Tibial artery (tissue), 4 donors: ENCODE results near the gene DUSP7.

ENCODE experiments used
- DNase-seq, 2 donors: peaks; one replicate each; pipeline ENCODE4 v3.0.0-alpha.2; 2019
- H3K27ac ChIP-seq, 2 donors: fragments of 200-600 bp; sonication (generic) in 1 of 2; 1 replicate in 1 of 2; 2 replicates in 1 of 2; pipeline ENCODE4 v1.5.1; 2018 to 2019; ENCODE audit warnings: mild to moderate bottlenecking in 1 of 2
- H3K27me3 ChIP-seq, 2 donors: fragments of 200-600 bp; sonication (generic) in 1 of 2; one replicate each; pipeline versions ENCODE4 v1.5.1 to v1.6.0; 2016 to 2019
- H3K36me3 ChIP-seq, 3 donors: fragments of 200-600 bp; sonication (generic) in 2 of 3; one replicate each; pipeline ENCODE4 v1.5.1; 2016 to 2019; ENCODE audit warnings: mild to moderate bottlenecking in 2 of 3
- H3K4me1 ChIP-seq, 4 donors: fragments of 200-600 bp; sonication (generic) in 2 of 4; 1 replicate in 3 of 4; 2 replicates in 1 of 4; pipeline ENCODE4 v1.5.1; 2016 to 2019
- H3K4me3 ChIP-seq, 2 donors: fragments of 200-600 bp; sonication (generic) in 1 of 2; 1 replicate in 1 of 2; 2 replicates in 1 of 2; pipeline ENCODE4 v1.5.1; 2018 to 2019; ENCODE audit warnings: mild to moderate bottlenecking in 2 of 2
- H3K9me3 ChIP-seq, 3 donors: fragments of 200-600 bp; sonication (generic) in 1 of 3; one replicate each; pipeline ENCODE4 v1.5.1; 2016 to 2019
- CTCF ChIP-seq, 2 experiments: fragments of 200-600 bp in 1 of 2; fragments of 450-650 bp in 1 of 2; IDR thresholded peaks; one replicate each; pipeline ENCODE4 v1.5.1; 2017 to 2019; ENCODE audit warnings: antibody characterized with exemption in 2 of 2, mild to moderate bottlenecking in 1 of 2, moderate library complexity in 1 of 2
- intact Hi-C: fragments of 100-400 bp; cut with DNase I; formaldehyde crosslinking; loops from one replicate; pipeline ENCODE4 v1.15.0; 2023; ENCODE audit warnings: low total_unique reads

The DUSP7 gene

GRCh38 chr3:52032702-52033408, 23.5 kb downstream of the DUSP7 start:
- TF ChIP-seq CTCF (IDR thresholded peaks at IDR 0.05): no peak
- Histone ChIP-seq H3K4me3 (no peak overlapping the region), H3K27me3 (no peaks in the 10 kb centered on the region), H3K4me1 (no peaks in the 10 kb centered on the region), H3K36me3 (no peaks in the 10 kb centered on the region), H3K27ac (no peak overlapping the region), H3K9me3 (no peaks in the 10 kb centered on the region)
- intact Hi-C loops: no loop called here
- no peak for DNase-seq

- no peaks in the 10 kb centered on the region for H3K9me3 ChIP-seq
- no peak overlapping the region for H3K4me3 ChIP-seq
- H3K4me1 ChIP-seq: no peaks in the 10 kb centered on the region
- TF ChIP-seq CTCF (IDR thresholded peaks at IDR 0.05): no peak
- no peak for DNase-seq
- no peaks in the 10 kb centered on the region for H3K36me3 ChIP-seq
- intact Hi-C loops: no loop called here
- no peaks in the 10 kb centered on the region for H3K27me3 ChIP-seq
- no peak overlapping the region for H3K27ac ChIP-seq
Observed at GRCh38 chr3:52031896-52032295, 24.5 kb downstream of the DUSP7 start.

GRCh38 chr3:52030714-52031310, 25.6 kb downstream of the DUSP7 start:
- Histone ChIP-seq H3K27me3 (no peaks in the 10 kb centered on the region), H3K4me1 (peaks cover 0 to 8% (median 3%) of the 10 kb centered on the region in 4 donors), H3K4me3 (no peak overlapping the region), H3K9me3 (no peaks in the 10 kb centered on the region), H3K27ac (no peak overlapping the region), H3K36me3 (no peaks in the 10 kb centered on the region)
- DNase-seq: no peak
- intact Hi-C loops: no loop called here
- TF ChIP-seq CTCF (IDR thresholded peaks at IDR 0.05): no peak

GRCh38 chr3:52029535-52029934, 26.8 kb downstream of the DUSP7 start:
- H3K36me3 ChIP-seq: no peaks in the 10 kb centered on the region
- H3K27me3 ChIP-seq: no peaks in the 10 kb centered on the region
- DNase-seq: no peak
- no peak overlapping the region for H3K4me3 ChIP-seq
- H3K9me3 ChIP-seq: no peaks in the 10 kb centered on the region
- H3K27ac ChIP-seq: no peak overlapping the region
- no peak for TF ChIP-seq CTCF (IDR thresholded peaks at IDR 0.05)
- H3K4me1 ChIP-seq: peaks cover 0 to 21% (median 15%) of the 10 kb centered on the region in 4 donors
- intact Hi-C loops: no loop called here

GRCh38 chr3:52029053-52029452, 27.3 kb downstream of the DUSP7 start:
- no peak overlapping the region for H3K27ac ChIP-seq

More at GRCh38 chr3:52029053-52029452, 27.3 kb downstream of the DUSP7 start:
- no peaks in the 10 kb centered on the region for H3K27me3 ChIP-seq
- H3K9me3 ChIP-seq: no peaks in the 10 kb centered on the region
- intact Hi-C loops: no loop called here
- no peak overlapping the region for H3K4me3 ChIP-seq
- H3K36me3 ChIP-seq: no peaks in the 10 kb centered on the region
- no peak for TF ChIP-seq CTCF (IDR thresholded peaks at IDR 0.05)
- no peak for DNase-seq
- peaks cover 0 to 25% (median 20%) of the 10 kb centered on the region in 4 donors for H3K4me1 ChIP-seq
